Measurements from ENCODE around the gene CACNB4.
"Not testable (repeated sequence)": the region's sequence is repeated elsewhere in the genome, so short reads cannot be mapped to it uniquely, and the experiment has no call there.

Gene CACNB4

GRCh38 chr2:151946250-151946884, 152.5 kb downstream of the CACNB4 start:
- H3K36me3 ChIP-seq (ENCODE audit: control insufficient read depth, insufficient read depth, low read length): no peaks in the 10 kb centered on the region
- DNase-seq (ENCODE audit: low read depth, low spot score): no peak
- no peak overlapping the region for H3K27ac ChIP-seq (ENCODE audit: low read length)
- no peaks in the 10 kb centered on the region; the same call in 1 of the 2 replicates for H3K9me3 ChIP-seq (ENCODE audit: control insufficient read depth, insufficient read depth, low read length)
- WGBS (ENCODE audit: insufficient coverage, insufficient read length): no CpG with 5 or more reads among the region's 6 CpGs
- no peaks in the 10 kb centered on the region for H3K4me1 ChIP-seq (ENCODE audit: control insufficient read depth, insufficient read depth, low read length)
- H3K27me3 ChIP-seq (ENCODE audit: control insufficient read depth, insufficient read depth, low read length): no peaks in the 10 kb centered on the region
- no peak overlapping the region for H3K4me3 ChIP-seq (ENCODE audit: low read length)

- no peak overlapping the region for H3K4me3 ChIP-seq (ENCODE audit: low read length)
- H3K27ac ChIP-seq (ENCODE audit: low read length): no peak overlapping the region
- H3K9me3 ChIP-seq (ENCODE audit: control insufficient read depth, insufficient read depth, low read length): no peaks in the 10 kb centered on the region; the same call in 1 of the 2 replicates
- no peaks in the 10 kb centered on the region for H3K4me1 ChIP-seq (ENCODE audit: control insufficient read depth, insufficient read depth, low read length)
- 100% methylated on average over 2 of the region's 7 CpGs for WGBS (ENCODE audit: insufficient coverage, insufficient read length)
- H3K27me3 ChIP-seq (ENCODE audit: control insufficient read depth, insufficient read depth, low read length): no peaks in the 10 kb centered on the region
- no peak for DNase-seq (ENCODE audit: low read depth, low spot score)
- no peaks in the 10 kb centered on the region for H3K36me3 ChIP-seq (ENCODE audit: control insufficient read depth, insufficient read depth, low read length)
These were observed 153.2 kb downstream of the CACNB4 start for GRCh38 chr2:151945602-151946001.

- WGBS (ENCODE audit: insufficient coverage, insufficient read length): no CpG with 5 or more reads among the region's 2 CpGs
- DNase-seq (ENCODE audit: low read depth, low spot score): no peak
These were observed 153.7 kb downstream of the CACNB4 start for GRCh38 chr2:151945186-151945585.

GRCh38 chr2:151943461-151943860, 155.4 kb downstream of the CACNB4 start:
- H3K27ac ChIP-seq (ENCODE audit: low read length): no peak overlapping the region
- H3K9me3 ChIP-seq (ENCODE audit: control insufficient read depth, insufficient read depth, low read length): no peaks in the 10 kb centered on the region; the same call in 1 of the 2 replicates
- H3K4me3 ChIP-seq (ENCODE audit: low read length): no peak overlapping the region
- no peaks in the 10 kb centered on the region for H3K36me3 ChIP-seq (ENCODE audit: control insufficient read depth, insufficient read depth, low read length)
- WGBS (ENCODE audit: insufficient coverage, insufficient read length): no CpG with 5 or more reads among the region's 1 CpG
- no peak for DNase-seq (ENCODE audit: low read depth, low spot score)
- no peaks in the 10 kb centered on the region for H3K4me1 ChIP-seq (ENCODE audit: control insufficient read depth, insufficient read depth, low read length)
- no peaks in the 10 kb centered on the region for H3K27me3 ChIP-seq (ENCODE audit: control insufficient read depth, insufficient read depth, low read length)

More at GRCh38 chr2:151945186-151945585, 153.7 kb downstream of the CACNB4 start:
- Histone ChIP-seq H3K27ac (ENCODE audit: low read length) (no peak overlapping the region), H3K4me3 (ENCODE audit: low read length) (no peak overlapping the region), H3K36me3 (ENCODE audit: control insufficient read depth, insufficient read depth, low read length) (no peaks in the 10 kb centered on the region), H3K27me3 (ENCODE audit: control insufficient read depth, insufficient read depth, low read length) (no peaks in the 10 kb centered on the region), H3K9me3 (ENCODE audit: control insufficient read depth, insufficient read depth, low read length) (no peaks in the 10 kb centered on the region; the same call in 1 of the 2 replicates), H3K4me1 (ENCODE audit: control insufficient read depth, insufficient read depth, low read length) (no peaks in the 10 kb centered on the region)

- H3K36me3 ChIP-seq (ENCODE audit: control insufficient read depth, insufficient read depth, low read length); H3K27ac ChIP-seq (ENCODE audit: low read length); H3K27me3 ChIP-seq (ENCODE audit: control insufficient read depth, insufficient read depth, low read length); H3K9me3 ChIP-seq (ENCODE audit: control insufficient read depth, insufficient read depth, low read length); DNase-seq (ENCODE audit: low read depth, low spot score); H3K4me3 ChIP-seq (ENCODE audit: low read length); H3K4me1 ChIP-seq (ENCODE audit: control insufficient read depth, insufficient read depth, low read length): not testable (repeated sequence)
- WGBS (ENCODE audit: insufficient coverage, insufficient read length): no CpG with 5 or more reads among the region's 10 CpGs
These were observed 156.2 kb downstream of the CACNB4 start for GRCh38 chr2:151942540-151943205.

GRCh38 chr2:151937966-151938365, 160.9 kb downstream of the CACNB4 start:
- Histone ChIP-seq H3K27ac (ENCODE audit: low read length) (no peak overlapping the region), H3K4me1 (ENCODE audit: control insufficient read depth, insufficient read depth, low read length) (no peaks in the 10 kb centered on the region), H3K9me3 (ENCODE audit: control insufficient read depth, insufficient read depth, low read length) (no peaks in the 10 kb centered on the region), H3K36me3 (ENCODE audit: control insufficient read depth, insufficient read depth, low read length) (no peaks in the 10 kb centered on the region), H3K4me3 (ENCODE audit: low read length) (no peak overlapping the region), H3K27me3 (ENCODE audit: control insufficient read depth, insufficient read depth, low read length) (no peaks in the 10 kb centered on the region)
- no peak for DNase-seq (ENCODE audit: low read depth, low spot score)

- no peak for DNase-seq (ENCODE audit: low read depth, low spot score)
- no peaks in the 10 kb centered on the region for H3K9me3 ChIP-seq (ENCODE audit: control insufficient read depth, insufficient read depth, low read length)
- no CpG with 5 or more reads among the region's 4 CpGs for WGBS (ENCODE audit: insufficient coverage, insufficient read length)
- H3K4me3 ChIP-seq (ENCODE audit: low read length): no peak overlapping the region
- no peaks in the 10 kb centered on the region for H3K27me3 ChIP-seq (ENCODE audit: control insufficient read depth, insufficient read depth, low read length)
- no peaks in the 10 kb centered on the region for H3K36me3 ChIP-seq (ENCODE audit: control insufficient read depth, insufficient read depth, low read length)
- H3K27ac ChIP-seq (ENCODE audit: low read length): no peak overlapping the region
- no peaks in the 10 kb centered on the region for H3K4me1 ChIP-seq (ENCODE audit: control insufficient read depth, insufficient read depth, low read length)
These were observed 162.2 kb downstream of the CACNB4 start for GRCh38 chr2:151936626-151937025.

- H3K4me1 ChIP-seq (ENCODE audit: control insufficient read depth, insufficient read depth, low read length): no peaks in the 10 kb centered on the region
- no peaks in the 10 kb centered on the region for H3K27me3 ChIP-seq (ENCODE audit: control insufficient read depth, insufficient read depth, low read length)
These were observed 165.5 kb downstream of the CACNB4 start for GRCh38 chr2:151933266-151933804.

GRCh38 chr2:151931756-151932155, 167.1 kb downstream of the CACNB4 start:
- no peak overlapping the region for H3K27ac ChIP-seq (ENCODE audit: low read length)
- no CpG with 5 or more reads among the region's 1 CpG for WGBS (ENCODE audit: insufficient coverage, insufficient read length)
- H3K27me3 ChIP-seq (ENCODE audit: control insufficient read depth, insufficient read depth, low read length): no peaks in the 10 kb centered on the region
- H3K36me3 ChIP-seq (ENCODE audit: control insufficient read depth, insufficient read depth, low read length): no peaks in the 10 kb centered on the region
- H3K4me3 ChIP-seq (ENCODE audit: low read length): no peak overlapping the region
- no peak for DNase-seq (ENCODE audit: low read depth, low spot score)
- H3K4me1 ChIP-seq (ENCODE audit: control insufficient read depth, insufficient read depth, low read length): no peaks in the 10 kb centered on the region; the same call in 1 of the 2 replicates
- no peaks in the 10 kb centered on the region for H3K9me3 ChIP-seq (ENCODE audit: control insufficient read depth, insufficient read depth, low read length)

More at GRCh38 chr2:151933266-151933804, 165.5 kb downstream of the CACNB4 start:
- no peak overlapping the region for H3K4me3 ChIP-seq (ENCODE audit: low read length)
- H3K36me3 ChIP-seq (ENCODE audit: control insufficient read depth, insufficient read depth, low read length): no peaks in the 10 kb centered on the region
- no peak overlapping the region for H3K27ac ChIP-seq (ENCODE audit: low read length)
- H3K9me3 ChIP-seq (ENCODE audit: control insufficient read depth, insufficient read depth, low read length): no peaks in the 10 kb centered on the region
- no peak for DNase-seq (ENCODE audit: low read depth, low spot score)

- H3K36me3 ChIP-seq (ENCODE audit: control insufficient read depth, insufficient read depth, low read length): no peaks in the 10 kb centered on the region
- no peak overlapping the region for H3K27ac ChIP-seq (ENCODE audit: low read length)
- H3K27me3 ChIP-seq (ENCODE audit: control insufficient read depth, insufficient read depth, low read length): no peaks in the 10 kb centered on the region
- H3K9me3 ChIP-seq (ENCODE audit: control insufficient read depth, insufficient read depth, low read length): no peaks in the 10 kb centered on the region
- no peak for DNase-seq (ENCODE audit: low read depth, low spot score)
- no peak overlapping the region for H3K4me3 ChIP-seq (ENCODE audit: low read length)
- H3K4me1 ChIP-seq (ENCODE audit: control insufficient read depth, insufficient read depth, low read length): no peaks in the 10 kb centered on the region; the same call in 1 of the 2 replicates
- WGBS (ENCODE audit: insufficient coverage, insufficient read length): no CpG with 5 or more reads among the region's 1 CpG
These were observed 167.7 kb downstream of the CACNB4 start for GRCh38 chr2:151931030-151931611.

Data from iPS DF 6.9 (cell line).